CD14-positive monocyte (primary cell): ENCODE results near the gene ATP5PD. TPM values are rescaled to one million over a fixed set of nuclear protein-coding genes. Genes with fewer than 3 reads are reported as not detected.
A peak's percentile ranks its signal among the peaks of the same experiment; 100 is the strongest.

Experiments
- DNase-seq, 3 donors: peaks; one replicate each; pipeline ENCODE4 v3.0.0-alpha.2; 2011 to 2022
- H2AFZ ChIP-seq: 2 replicates; pipeline ENCODE4 v1.6.0; 2012; ENCODE audit warnings: mild to moderate bottlenecking, low read depth, low read length, inconsistent platforms; ENCODE audit not compliant: insufficient read depth, poor library complexity, severe bottlenecking
- H3K27ac ChIP-seq, 2 donors: 1 replicate in 1 of 2; 2 replicates in 1 of 2; pipeline ENCODE4 v1.5.1; 2012 to 2013; ENCODE audit warnings: low read length in 2 of 2, control low read depth in 1 of 2, inconsistent platforms in 1 of 2, low read depth in 1 of 2, mild to moderate bottlenecking in 1 of 2
- H3K27me3 ChIP-seq, 2 donors: one replicate each; pipeline versions ENCODE4 v1.6.0 to v1.6.1; 2011 to 2013; ENCODE audit warnings: low read length in 2 of 2; ENCODE audit not compliant: control insufficient read depth in 2 of 2, insufficient read depth in 2 of 2
- H3K36me3 ChIP-seq, 2 donors: replicated peaks in 1 of 2; 1 replicate in 1 of 2; 2 replicates in 1 of 2; pipeline versions ENCODE4 v1.5.1 to v1.6.1; 2012 to 2013; ENCODE audit warnings: low read length in 2 of 2, control low read depth in 1 of 2, inconsistent platforms in 1 of 2, mild to moderate bottlenecking in 1 of 2; ENCODE audit not compliant: insufficient read depth in 2 of 2, control insufficient read depth in 1 of 2
- H3K4me1 ChIP-seq, 2 donors: 1 replicate in 1 of 2; 2 replicates in 1 of 2; pipeline versions ENCODE4 v1.5.1 to v1.6.1; 2012 to 2013; ENCODE audit warnings: low read length in 2 of 2, control low read depth in 1 of 2, inconsistent platforms in 1 of 2, mild to moderate bottlenecking in 1 of 2, moderate library complexity in 1 of 2; ENCODE audit not compliant: insufficient read depth in 2 of 2, control insufficient read depth in 1 of 2
- H3K4me2 ChIP-seq: replicated peaks from 2 replicates; pipeline ENCODE3; 2012; ENCODE audit warnings: low read length, moderate library complexity, mild to moderate bottlenecking; ENCODE audit not compliant: poor library complexity, severe bottlenecking; ENCODE audit errors: extremely low read depth
- H3K4me3 ChIP-seq, 3 experiments: fragments of 200-600 bp in 1 of 3; sonication (generic) in 1 of 3; replicated peaks in 1 of 3; 1 replicate in 2 of 3; 2 replicates in 1 of 3; pipeline ENCODE4 v1.5.1; 2011 to 2013; ENCODE audit warnings: low read length in 3 of 3, mild to moderate bottlenecking in 3 of 3, control low read depth in 2 of 3, low read depth in 2 of 3, inconsistent platforms in 1 of 3, moderate library complexity in 1 of 3
- H3K79me2 ChIP-seq: 2 replicates; pipeline ENCODE4 v1.6.0; 2012; ENCODE audit warnings: mild to moderate bottlenecking, control low read depth, inconsistent platforms, low read length, moderate library complexity; ENCODE audit not compliant: insufficient read depth
- H3K9ac ChIP-seq: 2 replicates; pipeline ENCODE4 v1.6.0; 2017; ENCODE audit warnings: low read length, mild to moderate bottlenecking; ENCODE audit not compliant: insufficient read depth, poor library complexity, severe bottlenecking
- H3K9me3 ChIP-seq, 2 donors: replicated peaks in 1 of 2; 1 replicate in 1 of 2; 2 replicates in 1 of 2; pipeline versions ENCODE4 v1.5.1 to v1.6.1; 2012 to 2013; ENCODE audit warnings: low read length in 2 of 2, control low read depth in 1 of 2; ENCODE audit not compliant: control insufficient read depth in 1 of 2, insufficient read depth in 1 of 2
- H4K20me1 ChIP-seq: 2 replicates; pipeline ENCODE4 v1.6.0; 2012; ENCODE audit warnings: mild to moderate bottlenecking, low read length, control low read depth, moderate library complexity; ENCODE audit not compliant: insufficient read depth
- H3K27ac Mint-ChIP-seq, 7 donors: one replicate each; pipeline ENCODE4 v1.8.0; 2020; ENCODE audit warnings: mild to moderate bottlenecking in 7 of 7, mixed read lengths in 7 of 7, moderate library complexity in 6 of 7, inconsistent platforms in 2 of 7
- H3K27me3 Mint-ChIP-seq, 3 donors: one replicate each; pipeline ENCODE4 v1.8.0; 2021 to 2022; ENCODE audit warnings: low read depth in 3 of 3, mild to moderate bottlenecking in 3 of 3, mixed read lengths in 3 of 3, moderate library complexity in 3 of 3, inconsistent platforms in 1 of 3
- H3K36me3 Mint-ChIP-seq, 2 donors: one replicate each; pipeline ENCODE4 v1.8.0; 2020; ENCODE audit warnings: mixed read lengths in 2 of 2, inconsistent platforms in 1 of 2, mild to moderate bottlenecking in 1 of 2
- H3K4me1 Mint-ChIP-seq: one replicate; pipeline ENCODE4 v1.8.0; 2020; ENCODE audit warnings: mild to moderate bottlenecking, mixed read lengths
- H3K4me3 Mint-ChIP-seq, 2 donors: one replicate each; pipeline ENCODE4 v1.8.0; 2020; ENCODE audit warnings: mild to moderate bottlenecking in 2 of 2, mixed read lengths in 2 of 2, moderate library complexity in 1 of 2
- H3K9me3 Mint-ChIP-seq, 7 donors: one replicate each; pipeline ENCODE4 v1.8.0; 2020 to 2022; ENCODE audit warnings: mixed read lengths in 7 of 7, mild to moderate bottlenecking in 6 of 7, moderate library complexity in 6 of 7, inconsistent platforms in 2 of 7
- CTCF ChIP-seq: fragments of 200-600 bp; IDR thresholded peaks from one replicate; pipeline ENCODE4 v1.8.0; 2022; ENCODE audit warnings: antibody characterized with exemption, mild to moderate bottlenecking
- WGBS: methylation state at CpG from one replicate; pipeline ENCODE4 v1.1.5; 2013; ENCODE audit warnings: missing lambda C conversion rate; ENCODE audit not compliant: insufficient coverage; 5-methylcytosine and 5-hydroxymethylcytosine counted together
- intact Hi-C, 2 donors: fragments of 100-400 bp; cut with micrococcal nuclease; formaldehyde crosslinking; loops; one replicate each; pipeline versions ENCODE4 v1.15.0 to v1.15.1; 2023
- polyA plus RNA-seq, 3 donors: library from polyadenylated mRNA; depleted of rRNA in 1 of 3; unstranded in 2 of 3; stranded (reverse) in 1 of 3; fragments of 300-500 nt in 2 of 3; fragments of >200 nt in 1 of 3; fragmentation: Illumina TruSeq in 2 of 3; gene quantifications; 1 replicate in 2 of 3; 2 replicates in 1 of 3; pipeline ENCODE4 v1.2.3, GENCODE V29; 2012 to 2021

ATP5PD gene
- polyA plus RNA-seq, 3 donors = 139 to 451 (median 437) TPM

- Histone ChIP-seq H3K4me1 (peaks cover 18 to 25% of the 10 kb centered on the region in 2 donors), H4K20me1 (peaks cover 4% of the 10 kb centered on the region), H3K36me3 (peaks cover 31 to 46% of the 10 kb centered on the region in 2 donors), H3K9me3 (no peaks in the 10 kb centered on the region), H3K9ac (no peak overlapping the region), H3K27me3 (no peaks in the 10 kb centered on the region), H3K79me2 (peaks cover 36% of the 10 kb centered on the region), H2AFZ (no peak overlapping the region), H3K27ac (no peak overlapping the region), H3K4me3 (no peak overlapping the region), H3K4me2 (no peak overlapping the region)
- intact Hi-C loops = loop anchor here (5.0 kb wide), 1 partner anchor 133 kb away; the partner anchor contains the start of gene SUMO2 (in 2 of the 2)
- Mint-ChIP-seq H3K9me3 (no peaks in the 10 kb centered on the region), H3K27me3 (no peaks in the 10 kb centered on the region), H3K27ac (peak overlapping the region in 1 of 7 donors; percentile 6), H3K4me3 (no peak overlapping the region), H3K36me3 (peaks cover 32 to 48% of the 10 kb centered on the region in 2 donors), H3K4me1 (peaks cover 23% of the 10 kb centered on the region)
- no peak for DNase-seq
- TF ChIP-seq CTCF = no peak
- 100% methylated on average over 1 of the region's 5 CpGs for WGBS
Observed at GRCh38 chr17:75049057-75049456, 2.3 kb upstream of the ATP5PD start.

- Histone ChIP-seq H3K4me2 (peak overlapping the region; percentile 88), H3K79me2 (peaks cover 41% of the 10 kb centered on the region), H2AFZ (peak overlapping the region; percentile 97), H3K9me3 (no peaks in the 10 kb centered on the region), H3K9ac (no peak overlapping the region), H3K27ac (no peak overlapping the region), H3K27me3 (no peaks in the 10 kb centered on the region), H3K4me1 (peaks cover 18 to 25% of the 10 kb centered on the region in 2 donors), H3K36me3 (peaks cover 24 to 39% of the 10 kb centered on the region in 2 donors), H3K4me3 (peak overlapping the region in 2 of 3 experiments; percentile 88 to 97), H4K20me1 (peaks cover 8% of the 10 kb centered on the region)
- Mint-ChIP-seq H3K27ac (peak overlapping the region in 4 of 7 donors; percentile 10 to 86 (median 39)), H3K9me3 (no peaks in the 10 kb centered on the region), H3K4me3 (peak overlapping the region; percentile 92 to 93), H3K27me3 (no peaks in the 10 kb centered on the region), H3K36me3 (peaks cover 26 to 41% of the 10 kb centered on the region in 2 donors), H3K4me1 (peaks cover 23% of the 10 kb centered on the region)
- intact Hi-C loops = loop anchor here (5.0 kb wide), 1 partner anchor 134 kb away; the partner anchor contains the start of gene SUMO2 (in 2 of the 2)
- no peak for TF ChIP-seq CTCF
- peak in 1 of 3 donors; percentile 10 for DNase-seq
- WGBS = 21% methylated on average over 2 of the region's 5 CpGs
Observed at GRCh38 chr17:75048249-75048878, 1.6 kb upstream of the ATP5PD start.
